ENCODE measurements around the gene SFR1.

SFR1 gene

GRCh38 chr10:104104418-104104817 is 17.6 kb upstream of the SFR1 start:
- DNase-seq = no peak

- DNase-seq = no peak
These were observed 17.0 kb upstream of the SFR1 start for GRCh38 chr10:104104926-104105325.

DNA sequence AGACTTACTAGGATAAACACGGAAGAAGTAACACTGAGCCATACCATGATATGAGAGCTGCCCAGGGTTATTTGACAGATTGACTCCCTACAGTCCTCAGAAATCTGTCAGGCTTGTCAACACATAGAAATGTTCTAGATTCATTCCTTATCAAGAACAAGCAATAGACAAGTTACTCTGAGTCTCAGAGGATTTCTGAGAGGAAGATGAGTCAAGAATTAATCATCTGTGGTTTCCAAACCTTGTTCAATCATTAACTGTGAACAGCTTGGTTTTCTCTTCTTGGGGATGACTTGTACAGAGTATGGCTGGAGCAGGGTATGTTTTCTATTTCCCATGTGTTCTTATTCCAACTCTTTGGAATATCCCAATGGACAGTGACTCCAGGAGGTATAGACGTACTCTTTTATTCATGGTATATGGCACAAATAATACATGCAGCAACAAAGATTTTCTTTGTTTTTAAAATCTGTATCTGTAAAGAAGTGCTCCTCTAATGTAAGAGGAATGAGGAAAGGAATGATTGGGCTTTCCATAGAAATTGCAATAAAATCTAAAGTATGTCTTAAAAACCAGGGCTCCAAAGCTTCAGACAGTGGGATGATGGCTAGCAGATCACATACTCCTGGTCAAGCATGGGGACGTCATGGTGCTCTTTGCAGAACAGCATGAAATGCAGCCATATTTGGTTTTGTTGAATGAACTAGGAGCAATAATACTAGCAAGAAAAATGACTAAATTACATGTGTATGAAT is 11.9 kb upstream of the SFR1 start:
- DNase-seq = no peak

DNA sequence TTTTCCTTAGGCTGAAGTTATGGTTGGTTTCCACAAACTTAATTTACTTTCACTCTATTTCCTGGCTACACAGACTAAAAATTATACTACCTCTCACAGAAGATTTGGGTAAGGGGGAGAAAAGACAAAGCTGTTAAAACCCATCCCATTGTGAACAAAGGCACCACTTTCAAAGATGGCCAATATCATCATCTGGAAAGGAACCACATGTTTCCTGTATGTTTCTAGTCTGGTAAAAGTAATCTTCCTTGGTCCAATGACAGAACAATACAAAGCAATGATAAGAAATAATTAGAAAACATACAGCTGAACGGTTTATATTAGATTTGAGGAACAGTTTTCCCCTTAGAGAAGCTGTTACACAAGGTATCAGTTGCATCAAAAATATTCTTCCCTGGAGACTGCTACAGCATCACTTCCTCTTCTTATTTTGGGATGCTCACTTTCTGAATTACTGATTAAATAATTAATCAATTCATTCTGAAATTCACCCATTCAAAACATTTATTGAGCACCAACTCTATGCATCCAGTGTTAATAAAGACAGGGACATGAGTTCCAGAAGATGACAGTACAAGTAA is 8.5 kb upstream of the SFR1 start:
- DNase-seq = no peak

GRCh38 chr10:104117839-104118323 is 4.1 kb upstream of the SFR1 start:
- no peak for DNase-seq

GRCh38 chr10:104119996-104120395 is 2.0 kb upstream of the SFR1 start:
- no peak for DNase-seq

DNA sequence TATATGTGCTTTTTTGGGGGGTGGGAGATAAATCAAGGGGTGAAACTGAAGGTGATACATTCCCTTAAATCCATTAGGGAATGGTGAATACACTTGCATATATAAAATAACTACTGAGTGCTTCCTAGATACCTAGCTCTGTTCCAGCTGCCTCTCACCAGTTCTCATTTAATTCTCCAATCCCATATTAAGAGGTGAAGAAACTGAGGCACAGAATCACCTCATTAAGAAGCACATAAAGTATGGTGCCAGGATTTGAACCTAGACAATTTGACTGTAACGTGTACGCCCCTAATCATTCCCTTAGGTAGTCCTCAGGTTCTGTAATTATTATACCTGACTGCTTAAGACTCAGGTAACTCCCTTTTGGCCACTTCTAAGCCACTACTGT is 1.5 kb upstream of the SFR1 start:
- DNase-seq = no peak

DNA sequence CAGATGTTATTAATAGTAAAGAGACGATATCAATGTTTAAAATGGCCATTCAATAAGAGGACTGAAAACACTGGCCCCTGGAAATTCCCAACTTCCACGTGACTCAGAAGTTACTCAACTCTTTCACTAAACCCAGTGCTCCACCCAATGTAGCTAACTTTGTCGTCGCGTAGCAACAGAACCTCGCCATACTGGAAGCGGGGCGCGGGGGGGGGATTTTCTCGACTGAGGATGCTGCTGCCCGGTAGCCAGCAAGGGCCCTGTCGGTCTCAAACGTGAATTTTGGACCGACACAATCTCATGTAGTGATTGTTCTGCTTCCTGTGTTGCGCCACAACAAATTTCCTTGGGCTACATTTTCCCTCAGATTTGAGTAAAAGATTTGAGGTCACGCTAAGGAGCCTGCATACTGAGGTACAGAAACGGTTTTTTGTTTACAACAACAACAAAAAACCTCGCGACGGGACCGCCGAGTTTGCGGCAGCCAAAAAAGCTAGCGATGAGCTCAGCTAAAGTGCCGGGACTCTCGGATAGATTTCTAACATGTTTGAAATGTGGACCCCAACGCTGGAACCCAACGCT is 977 bp upstream of the SFR1 start:
- DNase-seq = peak in 47 of 56 donors; percentile 10 to 77 (median 54)

DNA sequence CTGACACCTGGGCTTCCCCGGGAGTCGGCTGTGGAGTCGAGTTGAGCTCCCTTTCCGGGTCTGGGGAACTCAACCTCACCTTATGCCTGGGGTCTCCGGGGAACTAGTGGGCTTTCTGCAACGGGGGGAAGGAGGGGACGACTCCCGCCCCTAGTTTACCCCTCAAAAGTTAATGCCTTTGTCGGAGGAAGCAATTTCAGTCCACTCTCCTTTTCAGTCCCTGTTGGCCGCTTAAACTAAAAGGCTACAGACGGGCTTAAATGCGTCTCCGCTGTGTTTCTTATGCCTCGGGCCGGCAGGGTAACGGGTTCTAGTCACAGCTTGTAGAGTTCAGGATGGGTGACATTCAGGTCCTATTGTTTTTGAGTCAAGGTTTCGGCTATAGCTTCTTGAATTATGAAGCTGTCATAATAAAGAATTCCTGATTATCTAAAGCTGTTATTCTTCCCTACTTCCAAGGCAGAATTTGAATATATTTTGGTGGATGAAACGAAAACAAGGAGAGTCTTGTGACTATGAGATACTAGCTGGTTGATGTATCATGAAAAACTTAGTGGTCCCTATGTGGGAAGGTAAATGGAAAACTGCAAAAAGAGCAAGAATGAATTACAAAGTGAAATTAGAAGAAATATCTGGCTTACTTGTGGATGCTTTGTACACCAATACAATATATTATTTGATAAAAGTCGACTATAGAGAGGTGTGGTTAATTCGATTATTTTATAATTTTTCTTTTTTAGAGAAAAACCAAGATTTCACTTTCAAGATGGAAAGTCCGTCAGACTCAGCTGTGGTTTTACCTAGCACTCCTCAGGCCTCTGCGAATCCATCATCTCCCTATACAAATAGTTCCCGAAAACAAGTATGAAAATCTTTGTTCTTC is 495 bp downstream of the SFR1 start:
- peak in 7 of 56 donors; percentile 11 to 53 (median 45) for DNase-seq

DNA sequence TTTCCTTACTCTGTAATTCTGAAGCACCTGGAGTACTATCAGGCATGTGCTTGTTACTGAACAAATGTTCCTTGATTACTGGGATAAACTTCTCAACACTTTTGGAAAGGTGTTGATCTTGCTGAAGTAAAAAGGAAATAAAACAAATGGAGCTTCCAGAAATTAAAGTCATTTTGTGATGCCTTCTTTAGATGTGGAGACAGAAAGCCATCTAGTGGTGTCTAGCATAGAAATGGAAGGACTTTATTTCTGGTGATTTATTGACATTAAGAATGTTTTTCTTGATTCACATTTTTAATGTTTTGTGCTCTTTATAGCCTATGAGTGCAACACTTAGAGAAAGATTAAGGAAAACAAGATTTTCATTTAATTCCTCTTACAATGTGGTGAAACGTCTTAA is 1.4 kb downstream of the SFR1 start:
- DNase-seq = no peak

DNA sequence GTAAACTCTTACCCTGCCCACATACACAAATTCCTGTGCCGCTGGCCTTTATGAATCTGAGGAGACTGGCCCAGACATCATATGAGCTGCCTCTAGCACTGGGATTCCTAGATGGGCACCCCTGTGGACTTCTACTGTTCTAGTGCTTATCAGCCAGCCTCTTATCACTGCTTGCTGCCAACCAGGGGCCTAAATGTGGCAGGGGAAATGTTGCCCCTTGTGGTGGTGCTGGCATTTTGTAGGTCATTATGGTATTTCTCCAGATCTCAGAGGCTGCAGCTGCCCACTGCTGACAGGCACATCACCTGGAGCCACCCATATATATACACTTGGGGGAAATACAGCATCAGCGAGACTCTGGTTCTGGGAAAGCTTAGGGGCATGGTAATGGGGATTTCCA is 5.4 kb downstream of the SFR1 start:
- DNase-seq = peak in 7 of 56 donors; percentile 3 to 19 (median 7)

DNA sequence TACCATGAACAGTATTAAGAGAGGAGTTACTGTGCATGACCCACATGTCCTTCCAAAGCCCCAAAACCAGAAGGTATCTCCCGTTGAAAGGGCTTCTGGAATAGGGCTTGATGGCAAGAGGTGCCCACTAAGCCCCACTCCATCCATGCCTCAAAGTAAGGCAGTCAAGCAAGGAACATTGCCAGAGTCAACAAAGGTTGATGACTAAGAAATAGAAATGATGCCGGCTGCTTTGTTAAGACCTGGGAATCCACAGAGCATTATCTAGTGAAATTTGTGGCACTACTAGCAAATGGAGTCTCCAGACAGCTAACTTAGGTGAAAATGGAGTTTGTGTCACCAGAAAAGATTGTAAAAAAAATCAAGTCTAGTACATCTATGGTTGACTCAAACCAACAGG is 6.2 kb downstream of the SFR1 start:
- DNase-seq = no peak

GRCh38 chr10:104130041-104130440 is 8.1 kb downstream of the SFR1 start:
- no peak for DNase-seq

GRCh38 chr10:104138131-104138530 is 16.2 kb downstream of the SFR1 start:
- DNase-seq = no peak

DNA sequence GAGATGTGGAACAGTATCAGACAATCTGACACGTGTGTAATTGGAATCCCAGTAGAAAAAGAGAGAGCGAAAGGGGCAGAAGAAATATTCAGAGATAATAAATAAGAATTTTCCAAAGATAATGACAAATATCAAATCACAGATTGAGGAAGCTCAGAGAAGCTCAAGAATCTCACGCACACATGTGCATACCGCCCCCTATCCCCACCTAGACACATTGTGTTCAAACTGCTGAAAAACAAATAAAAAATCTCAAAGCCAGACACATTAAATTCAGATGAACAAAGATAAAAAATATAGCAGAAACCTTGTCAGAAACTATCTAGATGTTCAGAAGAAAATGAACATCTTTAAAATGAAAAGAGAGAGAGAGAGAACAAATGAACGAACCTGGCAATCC is 17.2 kb downstream of the SFR1 start:
- no peak for DNase-seq

DNA sequence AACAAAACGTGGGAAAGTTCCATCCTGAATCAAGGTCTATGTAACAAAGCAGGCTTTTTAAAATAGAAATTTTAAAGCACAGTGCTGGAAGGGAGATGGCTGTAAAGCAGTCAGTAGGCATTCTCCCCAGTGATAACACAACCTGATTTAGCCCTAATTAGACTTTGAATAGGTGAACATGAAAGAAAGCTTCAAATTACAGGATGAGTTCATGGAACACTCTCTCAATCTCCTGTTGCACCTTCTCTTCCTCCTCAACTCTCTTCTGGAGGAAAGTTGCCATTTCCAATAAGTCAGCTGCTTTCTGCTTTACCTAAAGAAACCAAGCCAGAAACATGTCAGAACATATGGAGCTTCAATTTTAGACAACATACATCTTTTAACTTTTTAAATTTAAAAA is 20.1 kb downstream of the SFR1 start:
- DNase-seq = no peak

DNA sequence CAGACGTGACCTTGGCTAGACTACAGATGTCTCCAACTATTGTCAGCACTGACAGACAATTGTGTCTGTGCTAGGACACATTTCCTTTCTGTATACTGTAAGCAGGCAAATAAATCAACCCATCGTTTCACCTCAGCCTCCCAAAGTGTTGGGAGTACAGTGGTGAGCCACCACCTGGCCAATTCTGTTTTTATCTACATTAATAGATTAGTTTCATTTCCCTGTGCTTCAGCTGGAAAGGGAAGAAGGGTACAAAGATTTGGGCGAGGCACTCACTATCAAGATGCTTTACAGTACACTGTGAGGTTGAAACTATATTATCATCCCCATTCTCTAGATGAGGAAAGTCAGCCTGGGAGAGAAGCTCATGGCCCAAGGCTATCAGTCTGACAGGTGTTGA is 21.9 kb downstream of the SFR1 start:
- no peak for DNase-seq

GRCh38 chr10:104144931-104145330 is 23.0 kb downstream of the SFR1 start:
- no peak for DNase-seq

- peak in 38 of 56 donors; percentile 2 to 83 (median 41) for DNase-seq
These were observed 24.9 kb downstream of the SFR1 start for GRCh38 chr10:104146882-104147281.

- no peak for DNase-seq
These were observed 28.2 kb downstream of the SFR1 start for GRCh38 chr10:104150139-104150538.

GRCh38 chr10:104151737-104152136 is 29.8 kb downstream of the SFR1 start:
- no peak for DNase-seq

GRCh38 chr10:104155591-104155990 is 33.6 kb downstream of the SFR1 start:
- DNase-seq = no peak
